ENCODE results near the gene MYH9. TPM values are rescaled to one million over a fixed set of nuclear protein-coding genes. Genes with fewer than 3 reads are reported as not detected.

Gene MYH9
- total RNA-seq, 1 experiment from 2014 or later, result 258 TPM

- TF ChIP-seq, protein P1, sequence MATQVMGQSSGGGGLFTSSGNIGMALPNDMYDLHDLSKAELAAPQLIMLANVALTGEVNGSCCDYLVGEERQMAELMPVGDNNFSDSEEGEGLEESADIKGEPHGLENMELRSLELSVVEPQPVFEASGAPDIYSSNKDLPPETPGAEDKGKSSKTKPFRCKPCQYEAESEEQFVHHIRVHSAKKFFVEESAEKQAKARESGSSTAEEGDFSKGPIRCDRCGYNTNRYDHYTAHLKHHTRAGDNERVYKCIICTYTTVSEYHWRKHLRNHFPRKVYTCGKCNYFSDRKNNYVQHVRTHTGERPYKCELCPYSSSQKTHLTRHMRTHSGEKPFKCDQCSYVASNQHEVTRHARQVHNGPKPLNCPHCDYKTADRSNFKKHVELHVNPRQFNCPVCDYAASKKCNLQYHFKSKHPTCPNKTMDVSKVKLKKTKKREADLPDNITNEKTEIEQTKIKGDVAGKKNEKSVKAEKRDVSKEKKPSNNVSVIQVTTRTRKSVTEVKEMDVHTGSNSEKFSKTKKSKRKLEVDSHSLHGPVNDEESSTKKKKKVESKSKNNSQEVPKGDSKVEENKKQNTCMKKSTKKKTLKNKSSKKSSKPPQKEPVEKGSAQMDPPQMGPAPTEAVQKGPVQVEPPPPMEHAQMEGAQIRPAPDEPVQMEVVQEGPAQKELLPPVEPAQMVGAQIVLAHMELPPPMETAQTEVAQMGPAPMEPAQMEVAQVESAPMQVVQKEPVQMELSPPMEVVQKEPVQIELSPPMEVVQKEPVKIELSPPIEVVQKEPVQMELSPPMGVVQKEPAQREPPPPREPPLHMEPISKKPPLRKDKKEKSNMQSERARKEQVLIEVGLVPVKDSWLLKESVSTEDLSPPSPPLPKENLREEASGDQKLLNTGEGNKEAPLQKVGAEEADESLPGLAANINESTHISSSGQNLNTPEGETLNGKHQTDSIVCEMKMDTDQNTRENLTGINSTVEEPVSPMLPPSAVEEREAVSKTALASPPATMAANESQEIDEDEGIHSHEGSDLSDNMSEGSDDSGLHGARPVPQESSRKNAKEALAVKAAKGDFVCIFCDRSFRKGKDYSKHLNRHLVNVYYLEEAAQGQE (IDR thresholded peaks at IDR 0.05; ENCODE audit: low read depth), result no peak
Measured at GRCh38 chr22:36387959-36388726, at the start of gene MYH9 (continued).

DNA sequence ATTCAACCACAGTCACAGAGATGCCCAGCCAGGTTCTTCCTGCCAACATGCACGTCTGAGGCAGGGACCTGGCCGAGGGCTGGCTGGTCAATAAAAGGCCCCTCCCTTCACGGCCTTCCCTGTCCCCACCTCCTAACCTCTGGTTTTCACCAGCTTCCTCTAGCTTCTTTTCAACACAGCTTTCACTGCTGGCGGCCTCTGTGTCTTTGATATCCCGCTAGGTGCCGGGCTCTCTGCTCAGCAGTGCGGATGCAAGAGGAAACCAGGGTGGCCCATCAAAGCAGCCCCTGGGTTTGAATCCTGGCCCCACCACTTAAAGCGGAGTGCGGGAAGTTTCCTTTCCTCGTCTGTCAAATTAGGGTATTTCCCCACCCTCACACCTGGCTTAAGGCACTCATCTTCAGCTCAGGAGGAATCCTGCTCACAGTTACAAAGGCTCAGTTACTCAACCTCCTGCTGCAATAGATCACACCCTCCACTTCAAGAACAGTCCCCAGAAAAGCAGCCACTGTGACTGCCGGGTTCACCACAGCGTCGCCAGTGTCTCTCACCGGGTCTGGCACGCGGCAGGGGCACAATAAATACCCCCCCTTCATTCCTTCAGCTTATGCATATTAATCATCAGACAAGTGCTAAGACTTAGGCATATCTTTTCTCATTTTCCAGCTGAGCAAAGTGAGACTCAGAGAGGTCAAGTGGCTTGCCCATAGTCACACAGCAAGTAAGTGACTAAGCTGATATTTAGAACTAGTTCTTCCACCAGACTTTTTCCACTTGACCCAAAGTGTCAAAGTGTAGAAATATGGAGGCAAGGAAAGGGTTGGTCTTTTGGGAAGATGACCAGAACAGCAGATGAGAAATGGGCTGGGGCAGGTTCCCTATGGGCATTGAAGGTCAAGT, 48.0 kb upstream of the MYH9 start:
- ATAC-seq (no peak), DNase-seq (ENCODE audit: low read depth, low spot score) (no peak)
- Histone ChIP-seq H4K20me1 (ENCODE audit: insufficient read depth) (no peaks in the 10 kb centered on the region), H3K4me3 (replicated peaks in 1 of 2; ENCODE audit: low read depth in 1 of 2, low read length in 2 of 2) (no peak overlapping the region), H3K9ac (ENCODE audit: low read length) (no peak overlapping the region), H3K36me3 (ENCODE audit: control insufficient read depth in 1 of 2, insufficient read depth in 2 of 2, low read length in 2 of 2) (no peaks in the 10 kb centered on the region), H3K4me1 (ENCODE audit: control insufficient read depth in 1 of 2, insufficient read depth in 2 of 2, low read length in 2 of 2) (peaks cover 34 to 45% of the 10 kb centered on the region in 2 experiments), H3K79me2 (ENCODE audit: insufficient read depth, low read length) (no peaks in the 10 kb centered on the region), H3K4me2 (ENCODE audit: low read length) (no peak overlapping the region), H3K27me3 (ENCODE audit: insufficient read depth, low read length) (no peaks in the 10 kb centered on the region), H3K9me2 (ENCODE audit: insufficient read depth) (no peaks in the 10 kb centered on the region), H2AFZ (ENCODE audit: low read depth, low read length, poor library complexity, severe bottlenecking) (no peak overlapping the region), H3K27ac (ENCODE audit: low read depth, low read length) (no peak overlapping the region), H3K9me3 (ENCODE audit: control insufficient read depth in 1 of 2, insufficient read depth in 1 of 2, low read depth in 1 of 2, low read length in 2 of 2) (no peaks in the 10 kb centered on the region)
- RAD21 ChIA-PET (ENCODE audit: low non-redundant PET in 1 of 2, low total read pairs in 2 of 2, uncharacterized antibody in 2 of 2, unreplicated experiment in 2 of 2), result no interaction called here
- intact Hi-C loops (cut with micrococcal nuclease), result no loop called here
- TF ChIP-seq SIN3A (IDR thresholded peaks at IDR 0.05; ENCODE audit: low read depth) (no peak), YY1 (IDR thresholded peaks at IDR 0.05; ENCODE audit: extremely low read depth, insufficient replicate concordance, low read depth, low read length) (no peak), RAD21 (IDR thresholded peaks at IDR 0.05; ENCODE audit: low read depth) (no peak), ZBTB33 (IDR thresholded peaks at IDR 0.05; ENCODE audit: extremely low read depth, insufficient replicate concordance, low read length) (no peak), ELF1 (IDR thresholded peaks at IDR 0.05; ENCODE audit: borderline replicate concordance, low read depth) (no peak), CEBPB (IDR thresholded peaks at IDR 0.05; ENCODE audit: low read depth) (no peak), EZH2phosphoT487 (IDR thresholded peaks at IDR 0.05; ENCODE audit: borderline replicate concordance) (no peak)
- TF ChIP-seq, protein P2, sequence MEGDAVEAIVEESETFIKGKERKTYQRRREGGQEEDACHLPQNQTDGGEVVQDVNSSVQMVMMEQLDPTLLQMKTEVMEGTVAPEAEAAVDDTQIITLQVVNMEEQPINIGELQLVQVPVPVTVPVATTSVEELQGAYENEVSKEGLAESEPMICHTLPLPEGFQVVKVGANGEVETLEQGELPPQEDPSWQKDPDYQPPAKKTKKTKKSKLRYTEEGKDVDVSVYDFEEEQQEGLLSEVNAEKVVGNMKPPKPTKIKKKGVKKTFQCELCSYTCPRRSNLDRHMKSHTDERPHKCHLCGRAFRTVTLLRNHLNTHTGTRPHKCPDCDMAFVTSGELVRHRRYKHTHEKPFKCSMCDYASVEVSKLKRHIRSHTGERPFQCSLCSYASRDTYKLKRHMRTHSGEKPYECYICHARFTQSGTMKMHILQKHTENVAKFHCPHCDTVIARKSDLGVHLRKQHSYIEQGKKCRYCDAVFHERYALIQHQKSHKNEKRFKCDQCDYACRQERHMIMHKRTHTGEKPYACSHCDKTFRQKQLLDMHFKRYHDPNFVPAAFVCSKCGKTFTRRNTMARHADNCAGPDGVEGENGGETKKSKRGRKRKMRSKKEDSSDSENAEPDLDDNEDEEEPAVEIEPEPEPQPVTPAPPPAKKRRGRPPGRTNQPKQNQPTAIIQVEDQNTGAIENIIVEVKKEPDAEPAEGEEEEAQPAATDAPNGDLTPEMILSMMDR (IDR thresholded peaks at IDR 0.05 in 2 of 3, conservative IDR thresholded peaks at IDR 0.05 in 1 of 3; ENCODE audit: borderline replicate concordance in 1 of 3, insufficient read depth in 1 of 3, low read depth in 2 of 3, low read length in 2 of 3), result no peak
- CTCF ChIA-PET, result no interaction called here
- POLR2A ChIA-PET, result interaction anchor here (1.2 kb wide), 1 partner anchor 30 kb away, joined by 3 read pairs; no protein-coding TSS in a partner anchor
- BruUV-seq (replicated peaks), result no TSS peak

Measured in HCT116 (cell line).